ENCODE measurements around the gene POLH. TPM values are rescaled to one million over a fixed set of nuclear protein-coding genes. Genes with fewer than 3 reads are reported as not detected.

POLH gene
- total and polyA plus RNA-seq, 2 donors (not counting 3 experiments of a cell fraction or from before 2014, with no cell fraction given) = 9.3 to 36.6 TPM

DNA sequence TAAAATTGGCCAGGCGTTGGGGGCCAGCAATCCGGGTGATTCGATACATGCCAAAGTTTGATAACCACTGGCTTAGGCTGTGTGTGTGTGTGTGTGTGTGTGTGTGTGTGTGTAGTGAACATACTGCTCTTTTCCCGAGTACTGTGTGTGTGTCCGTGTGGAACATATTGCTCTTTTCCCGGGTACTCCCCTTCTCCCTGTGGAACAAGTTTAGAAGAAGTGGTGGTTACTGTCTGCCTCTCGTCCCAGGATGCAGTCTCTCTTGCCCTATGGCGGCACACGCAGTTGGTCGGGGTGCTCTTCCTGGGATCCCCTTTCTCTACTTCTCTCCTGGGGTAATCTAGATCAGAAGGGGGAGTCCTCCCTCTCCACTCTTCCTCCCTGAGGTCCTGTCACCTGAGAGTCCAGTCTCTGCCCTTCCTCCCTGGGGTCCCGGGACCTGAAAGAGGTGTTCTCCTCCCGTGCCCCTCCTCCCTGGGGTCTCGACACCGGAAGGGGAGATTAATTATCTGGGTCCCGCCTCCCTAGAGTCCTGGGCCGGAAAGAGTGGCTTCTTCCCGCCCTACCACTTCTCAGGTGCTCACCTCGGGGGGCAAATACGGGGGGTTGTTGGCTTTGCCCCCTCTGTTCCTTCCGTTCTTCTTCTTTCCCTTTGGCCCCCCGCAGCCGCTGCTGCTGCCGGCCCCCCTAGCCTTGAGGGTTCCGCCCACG lies 52.6 kb downstream of the POLH start:
- H3K9ac ChIP-seq (replicated peaks; ENCODE audit: extremely low read depth, insufficient read depth, low read length) = peak overlapping the region; percentile 98
- FAIRE-seq (peak; percentile 81), DNase-seq (ENCODE audit: low read depth, low spot score) (peak; percentile 32)
- H3K27me3 ChIP-seq (ENCODE audit: control insufficient read depth in 2 of 2, insufficient read depth in 2 of 2, low read length in 2 of 2) = no peaks in the 10 kb centered on the region
- BruUV-seq (replicated peaks) = no TSS peak
- ChIA-PET CTCF (interaction anchor here (0.7 to 1.8 kb wide), 6 partner anchors 20 to 468 kb away, joined by 3 to 12 read pairs (median 4); no protein-coding TSS in a partner anchor), POLR2A (interaction anchor here (0.6 to 1.2 kb wide), 4 partner anchors 18 to 142 kb away, joined by 4 to 8 read pairs (median 4); partner anchors contain the start of genes MRPS18A and VEGFA)
- H3K4me3 ChIP-seq (replicated peaks in 1 of 3; ENCODE audit: insufficient read depth in 1 of 3, low read depth in 1 of 3, low read length in 3 of 3) = peak overlapping the region; percentile 89 to 93 (median 93)
- H3K9me3 ChIP-seq (replicated peaks; ENCODE audit: control insufficient read depth, insufficient read depth, low read length) = no peaks in the 10 kb centered on the region
- H2AFZ ChIP-seq (ENCODE audit: low read depth, low read length) = peak overlapping the region; percentile 1
- TF ChIP-seq JUN (IDR thresholded peaks at IDR 0.05; ENCODE audit: borderline replicate concordance, insufficient read depth, insufficient read length, low read depth) (no peak), POLR2A (IDR thresholded peaks at IDR 0.05; ENCODE audit: low read depth, low read length) (no peak), MYC (IDR thresholded peaks at IDR 0.05; ENCODE audit: low read depth, low read length) (no peak), MAX (IDR thresholded peaks at IDR 0.05; ENCODE audit: insufficient read depth, insufficient read length) (no peak), FOS (IDR thresholded peaks at IDR 0.05; ENCODE audit: borderline replicate concordance, insufficient read depth, low read length) (no peak), GATA2 (IDR thresholded peaks at IDR 0.05; ENCODE audit: insufficient read depth, insufficient read length, low read depth, low read length) (no peak), EZH2 (IDR thresholded peaks at IDR 0.05; ENCODE audit: borderline replicate concordance, low read depth, low read length, severe bottlenecking) (no peak), POLR2AphosphoS5 (IDR thresholded peaks at IDR 0.05; ENCODE audit: insufficient read depth, low read depth, low read length) (no peak)
- TF ChIP-seq, protein P1, sequence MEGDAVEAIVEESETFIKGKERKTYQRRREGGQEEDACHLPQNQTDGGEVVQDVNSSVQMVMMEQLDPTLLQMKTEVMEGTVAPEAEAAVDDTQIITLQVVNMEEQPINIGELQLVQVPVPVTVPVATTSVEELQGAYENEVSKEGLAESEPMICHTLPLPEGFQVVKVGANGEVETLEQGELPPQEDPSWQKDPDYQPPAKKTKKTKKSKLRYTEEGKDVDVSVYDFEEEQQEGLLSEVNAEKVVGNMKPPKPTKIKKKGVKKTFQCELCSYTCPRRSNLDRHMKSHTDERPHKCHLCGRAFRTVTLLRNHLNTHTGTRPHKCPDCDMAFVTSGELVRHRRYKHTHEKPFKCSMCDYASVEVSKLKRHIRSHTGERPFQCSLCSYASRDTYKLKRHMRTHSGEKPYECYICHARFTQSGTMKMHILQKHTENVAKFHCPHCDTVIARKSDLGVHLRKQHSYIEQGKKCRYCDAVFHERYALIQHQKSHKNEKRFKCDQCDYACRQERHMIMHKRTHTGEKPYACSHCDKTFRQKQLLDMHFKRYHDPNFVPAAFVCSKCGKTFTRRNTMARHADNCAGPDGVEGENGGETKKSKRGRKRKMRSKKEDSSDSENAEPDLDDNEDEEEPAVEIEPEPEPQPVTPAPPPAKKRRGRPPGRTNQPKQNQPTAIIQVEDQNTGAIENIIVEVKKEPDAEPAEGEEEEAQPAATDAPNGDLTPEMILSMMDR (IDR thresholded peaks at IDR 0.05; ENCODE audit: extremely low read depth in 1 of 2, insufficient read depth in 1 of 2, low read depth in 1 of 2, low read length in 2 of 2) = no peak
- peaks cover 27% of the 10 kb centered on the region for H3K79me2 ChIP-seq (ENCODE audit: control insufficient read depth, insufficient read depth, low read length)
- peaks cover 14 to 22% of the 10 kb centered on the region in 2 experiments for H3K36me3 ChIP-seq (ENCODE audit: control insufficient read depth in 2 of 2, extremely low read depth in 1 of 2, insufficient read depth in 2 of 2, low read length in 2 of 2)
- dilution Hi-C loops (cut with MboI; ENCODE audit: extremely low pct_ligation_motif_present, low sequenced_read_pairs) = no loop called here
- peak overlapping the region; percentile 70 for H3K4me2 ChIP-seq (ENCODE audit: insufficient read depth, low read length)
- intact Hi-C loops (cut with micrococcal nuclease) = loop anchor here (1.0 to 5.0 kb wide), 2 partner anchors 20 to 201 kb away; partner anchors contain the start of gene ABCC10
- H3K9me1 ChIP-seq (replicated peaks; ENCODE audit: control insufficient read depth, extremely low read depth, insufficient read depth, low read length) = no peaks in the 10 kb centered on the region
- peak overlapping the region; percentile 88 for H3K27ac ChIP-seq (ENCODE audit: insufficient read depth, low read depth, low read length)
- H4K20me1 ChIP-seq (replicated peaks; ENCODE audit: control insufficient read depth, extremely low read depth, insufficient read depth, low read length) = no peaks in the 10 kb centered on the region
- peaks cover 25% of the 10 kb centered on the region for H3K4me1 ChIP-seq (ENCODE audit: control insufficient read depth, extremely low read depth, insufficient read depth, low read length)
